Iris pigment epithelial cell (primary cell): Measurements from ENCODE around the gene SLC49A4.

Source experiments
- DNase-seq: peaks from one replicate; pipeline ENCODE4 v3.0.0-alpha.2; 2011; ENCODE audit warnings: low read depth

Gene SLC49A4

DNA sequence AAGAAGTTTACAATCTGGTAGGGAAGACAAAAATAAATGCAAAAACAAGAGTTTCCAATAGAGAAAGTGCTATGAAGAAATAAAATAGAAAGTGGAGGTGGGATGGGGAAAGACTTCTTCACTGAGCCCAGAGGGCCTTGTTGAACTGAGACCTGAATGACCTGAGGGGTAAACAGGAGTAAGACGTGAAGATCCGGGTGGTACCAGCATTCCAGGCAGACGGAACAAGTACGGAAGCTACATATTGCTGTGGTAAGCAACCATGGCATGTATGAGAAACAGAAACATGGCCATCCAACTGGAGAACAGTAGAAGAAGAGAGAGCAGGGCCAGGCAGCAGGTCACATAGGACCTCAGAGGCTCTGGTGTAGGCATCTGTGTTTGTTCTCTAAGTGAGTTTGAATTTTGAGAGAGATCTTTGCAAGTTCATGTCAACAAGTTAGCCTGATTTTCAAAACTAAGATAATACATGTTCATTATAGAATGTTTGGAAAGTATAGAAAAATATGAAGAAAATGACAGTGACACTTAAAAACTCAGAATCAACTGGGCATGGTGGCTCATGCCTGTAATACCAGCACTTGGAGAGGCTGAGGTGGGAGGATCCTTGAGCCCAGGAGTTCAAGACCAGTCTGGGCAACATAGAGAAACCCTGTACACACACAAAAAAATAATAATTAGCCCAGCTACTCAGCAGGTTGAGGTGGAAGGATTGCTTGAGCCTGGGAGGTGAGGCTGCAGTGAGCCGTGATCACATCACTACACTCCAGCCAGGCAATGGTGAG is 64.3 kb downstream of the SLC49A4 start:
- DNase-seq = no peak

DNA sequence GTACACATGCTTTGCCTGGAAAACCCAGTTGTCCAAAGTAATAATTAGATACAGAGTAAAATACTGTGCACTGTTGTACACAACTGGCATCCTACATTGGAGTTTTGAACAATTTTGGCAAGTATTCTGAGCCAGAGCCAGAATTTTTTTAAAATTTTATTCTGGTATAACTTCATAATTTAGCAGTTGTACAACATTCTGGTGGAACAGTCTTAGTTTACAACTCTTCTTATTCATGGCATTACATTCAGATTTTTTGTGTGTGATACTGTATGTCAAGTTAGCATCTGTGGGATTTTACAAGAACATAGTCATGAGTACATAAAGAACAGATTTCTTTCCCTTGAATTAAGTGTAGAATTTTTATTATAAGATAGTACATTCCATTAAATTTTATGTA is 67.5 kb downstream of the SLC49A4 start:
- DNase-seq = no peak

DNA sequence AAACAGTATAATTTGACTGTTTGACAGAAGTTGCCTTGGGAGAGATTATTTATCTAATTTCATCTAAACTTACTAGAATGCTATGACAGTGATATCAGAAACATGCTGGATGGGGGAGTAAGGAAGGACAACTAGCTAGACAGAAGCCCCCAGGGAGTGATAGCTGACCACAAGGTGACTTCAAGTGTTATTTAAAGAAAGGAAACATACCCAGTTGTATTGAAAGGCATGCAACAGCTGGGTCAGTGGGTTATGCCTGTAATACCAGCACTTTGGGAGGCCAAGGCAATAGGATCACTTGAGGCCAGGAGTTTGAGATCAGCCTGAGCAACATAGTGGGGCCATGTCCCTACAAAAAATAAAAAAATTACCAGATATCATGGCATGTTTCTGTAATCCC is 69.6 kb downstream of the SLC49A4 start:
- DNase-seq = no peak

DNA sequence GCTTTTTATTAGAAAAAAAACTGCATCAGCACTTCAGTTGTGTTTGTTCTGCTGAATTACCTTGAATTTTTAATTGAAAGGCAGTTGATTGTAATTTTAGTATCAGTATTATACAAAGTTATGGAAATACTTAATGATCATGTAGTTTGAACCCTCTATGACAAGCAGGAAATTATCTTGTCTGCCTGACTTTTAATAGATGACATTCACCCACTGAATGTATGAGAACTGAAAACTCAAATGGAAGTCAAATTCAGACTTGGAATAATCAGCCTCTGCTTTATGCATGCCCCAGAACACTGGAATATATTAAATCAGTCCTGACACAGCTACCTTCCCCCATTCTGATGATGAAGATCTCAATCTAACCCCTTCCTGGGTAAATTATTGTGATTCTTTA is 73.5 kb downstream of the SLC49A4 start:
- no peak for DNase-seq

DNA sequence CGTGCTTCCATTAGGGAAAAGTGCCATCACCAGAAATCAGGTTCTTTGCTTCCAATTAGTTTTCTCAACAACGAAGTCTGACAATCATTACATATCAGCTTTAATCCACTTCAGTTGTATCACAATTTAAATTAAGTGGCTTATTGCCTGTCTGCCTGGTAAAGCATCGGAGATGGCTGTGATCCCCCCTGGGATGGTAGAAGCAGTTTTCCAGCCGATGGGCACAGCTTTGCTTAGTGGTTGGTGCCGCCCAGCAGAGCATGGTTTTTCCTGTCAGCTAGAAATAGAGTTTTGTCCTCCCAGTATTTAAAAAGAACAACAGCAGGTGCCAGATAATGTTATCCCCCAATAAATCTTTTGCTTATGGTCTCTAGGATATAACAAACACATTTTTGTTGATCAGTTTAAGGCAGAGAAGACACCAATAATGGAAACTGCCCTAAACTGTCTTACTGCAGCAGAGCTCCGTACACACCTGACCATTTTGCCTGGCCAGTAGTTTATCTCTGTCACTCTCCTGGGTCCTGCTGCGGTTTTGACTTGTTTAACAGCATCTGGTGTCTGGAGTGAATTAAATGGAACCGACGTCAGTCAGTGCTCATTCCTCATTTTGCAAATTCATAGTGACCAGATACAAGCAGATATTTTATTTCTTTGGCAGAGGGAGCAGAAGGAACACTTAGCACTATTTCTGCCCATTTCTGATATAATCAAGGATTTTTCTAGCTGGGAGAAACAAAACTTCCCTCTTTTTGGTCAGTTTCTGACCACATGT is 79.1 kb downstream of the SLC49A4 start:
- no peak for DNase-seq

DNA sequence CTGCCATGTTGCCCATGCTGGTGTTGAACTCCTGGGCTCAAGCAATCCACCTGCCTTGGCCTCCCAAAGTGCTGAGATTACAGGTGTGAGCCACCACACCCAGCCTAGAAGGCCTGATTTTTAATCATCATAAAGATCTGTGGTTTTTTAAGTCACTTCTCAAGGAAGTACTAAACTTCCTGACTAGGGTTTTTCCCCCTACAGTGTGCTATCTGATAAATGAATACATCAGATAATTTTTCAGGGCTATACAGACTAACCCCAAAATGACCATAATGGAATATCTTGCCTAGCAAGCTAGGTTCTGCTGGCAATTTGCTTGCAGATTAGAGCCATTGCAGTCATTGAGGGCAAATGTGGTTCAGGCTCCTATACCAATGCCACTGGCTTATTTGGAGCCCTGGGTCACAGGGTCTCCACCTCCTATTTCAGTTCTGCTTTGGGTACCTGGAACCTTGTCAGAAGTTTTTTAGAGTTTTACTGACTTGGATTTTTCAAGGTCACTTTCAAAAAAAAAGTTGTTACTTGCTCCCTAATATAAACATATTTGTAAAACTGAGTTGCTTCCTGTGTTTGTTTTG is 80.8 kb downstream of the SLC49A4 start:
- no peak for DNase-seq

DNA sequence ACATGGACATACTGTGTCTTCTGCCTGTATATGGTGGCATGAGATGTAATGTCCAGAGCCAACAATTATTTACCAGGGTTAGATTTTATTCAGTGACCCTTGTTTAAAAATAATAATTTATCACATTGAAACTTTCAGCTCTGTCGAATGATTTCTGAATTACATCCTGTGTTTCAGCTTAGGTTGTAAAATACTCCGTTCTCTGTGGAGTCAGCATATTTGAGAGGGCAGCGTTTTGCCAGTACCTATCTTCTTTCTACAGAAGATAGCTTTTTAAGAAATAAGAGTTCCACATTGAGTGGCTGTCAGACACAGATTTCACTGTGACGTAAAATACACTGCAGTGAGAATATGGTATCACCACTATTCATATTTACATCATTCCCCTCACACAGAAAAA is 85.3 kb downstream of the SLC49A4 start:
- no peak for DNase-seq

DNA sequence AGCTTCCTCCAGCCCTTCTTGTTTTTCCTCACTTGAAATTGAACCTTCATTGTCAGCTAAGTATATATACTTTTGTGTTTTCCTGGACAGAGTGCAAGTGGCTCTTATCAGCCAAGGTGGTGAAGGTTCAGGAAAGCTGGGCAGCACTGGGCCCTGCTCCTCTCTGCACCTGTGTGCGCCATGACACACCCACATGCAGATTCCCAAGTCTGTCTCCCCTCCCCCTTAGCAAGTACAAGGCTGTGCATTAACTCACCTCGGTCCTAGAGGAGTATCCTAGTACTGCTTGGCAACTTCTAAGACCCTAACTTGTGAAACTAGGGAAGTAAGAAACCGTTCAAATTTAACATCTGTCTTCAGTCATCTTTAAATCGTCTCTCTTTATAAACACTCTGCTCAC is 85.8 kb downstream of the SLC49A4 start:
- DNase-seq = no peak

DNA sequence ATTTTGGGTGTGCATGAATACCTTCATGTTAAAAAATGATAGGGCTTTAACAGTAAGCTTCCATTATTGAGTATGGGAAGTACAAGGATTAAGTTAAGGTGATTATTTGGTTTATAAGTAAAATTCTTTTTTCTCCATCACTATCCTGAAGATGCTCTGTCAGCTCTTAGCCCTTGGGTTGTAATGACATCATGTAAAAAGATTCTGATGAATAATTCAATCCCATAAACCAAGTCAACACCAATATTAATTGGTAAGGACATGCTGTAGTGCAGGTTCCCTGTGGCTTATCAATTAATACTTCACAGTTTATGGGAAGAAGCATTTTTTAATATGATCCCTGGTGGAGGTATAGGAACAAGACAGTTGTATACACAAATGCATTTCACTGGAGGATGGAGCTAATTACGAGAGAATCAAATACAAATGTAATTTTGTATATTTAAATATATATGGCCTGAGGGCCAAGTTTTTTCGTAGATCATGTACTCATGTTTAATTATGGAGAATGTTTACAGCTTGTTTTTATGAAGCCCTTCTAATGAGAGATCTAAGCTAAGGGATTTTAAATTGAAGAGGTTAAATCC is 87.6 kb downstream of the SLC49A4 start:
- no peak for DNase-seq

DNA sequence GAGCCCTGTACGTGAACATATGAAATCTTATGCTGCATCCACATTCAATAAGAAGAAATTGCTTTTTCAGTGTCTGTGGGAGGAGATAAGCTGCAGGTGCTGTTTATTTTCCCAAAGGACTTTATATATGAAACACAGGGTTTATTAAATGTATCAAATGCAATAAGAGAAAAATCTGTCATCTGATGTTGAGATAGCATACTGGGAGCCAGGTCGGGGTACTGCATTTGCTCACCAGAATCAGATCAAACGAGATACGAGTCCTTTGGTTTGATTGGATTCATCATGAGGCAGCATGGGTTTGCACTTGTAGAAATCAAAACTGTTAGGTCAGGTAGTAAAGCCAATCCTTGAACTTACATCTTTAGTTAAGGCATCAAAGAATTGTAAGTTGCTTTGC is 91.4 kb downstream of the SLC49A4 start:
- DNase-seq = no peak

DNA sequence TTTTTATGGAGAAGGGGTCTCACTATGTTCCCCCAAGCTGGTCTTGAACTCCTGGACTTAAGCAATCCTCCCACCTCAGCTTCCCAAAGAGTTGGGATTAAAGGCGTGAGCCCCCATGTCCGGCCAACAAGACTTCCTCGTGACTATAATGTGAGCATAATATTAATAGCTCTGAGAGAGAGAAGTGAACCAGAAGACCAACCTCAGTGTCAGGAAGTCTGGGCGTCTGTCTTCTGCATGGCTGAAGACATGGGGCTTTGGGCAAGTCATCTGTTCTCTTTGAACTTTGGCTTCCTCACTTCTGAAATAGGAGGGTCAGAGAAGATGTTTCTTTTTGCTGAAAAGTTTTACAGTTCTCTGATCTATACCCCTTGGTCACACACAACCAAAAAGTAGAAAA is 92.1 kb downstream of the SLC49A4 start:
- no peak for DNase-seq

DNA sequence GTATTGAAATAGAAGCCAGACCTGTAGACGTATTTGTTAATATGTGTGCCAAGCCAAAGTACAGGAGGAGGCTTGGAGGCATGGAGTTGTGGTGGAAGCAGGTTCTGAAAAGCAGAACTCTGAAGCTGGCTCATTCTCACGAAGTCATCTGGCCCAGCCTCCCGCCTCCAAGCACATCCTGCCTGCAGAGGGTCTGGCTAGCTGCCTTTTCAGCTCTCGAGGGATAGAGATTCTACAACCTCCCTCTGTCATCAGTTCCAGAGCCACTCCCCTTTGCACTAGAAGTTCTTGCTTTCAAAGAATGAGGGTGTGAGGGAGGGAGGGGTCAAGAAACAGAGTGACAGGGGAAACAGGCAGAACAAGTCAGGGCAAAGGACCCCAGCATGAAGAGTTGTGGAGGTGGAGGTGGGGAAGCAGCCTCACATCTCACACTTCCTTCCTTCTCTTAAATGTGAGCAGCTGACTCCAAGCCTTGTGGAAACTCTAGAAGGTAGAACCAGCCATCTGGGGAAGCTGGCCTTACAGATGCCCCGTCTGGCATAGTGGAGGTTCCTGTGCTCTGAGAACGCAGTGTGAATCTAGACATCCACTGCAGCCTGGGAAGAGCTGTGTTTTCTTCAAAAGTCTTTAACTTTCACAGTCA is 95.3 kb downstream of the SLC49A4 start:
- peak; percentile 74 for DNase-seq

DNA sequence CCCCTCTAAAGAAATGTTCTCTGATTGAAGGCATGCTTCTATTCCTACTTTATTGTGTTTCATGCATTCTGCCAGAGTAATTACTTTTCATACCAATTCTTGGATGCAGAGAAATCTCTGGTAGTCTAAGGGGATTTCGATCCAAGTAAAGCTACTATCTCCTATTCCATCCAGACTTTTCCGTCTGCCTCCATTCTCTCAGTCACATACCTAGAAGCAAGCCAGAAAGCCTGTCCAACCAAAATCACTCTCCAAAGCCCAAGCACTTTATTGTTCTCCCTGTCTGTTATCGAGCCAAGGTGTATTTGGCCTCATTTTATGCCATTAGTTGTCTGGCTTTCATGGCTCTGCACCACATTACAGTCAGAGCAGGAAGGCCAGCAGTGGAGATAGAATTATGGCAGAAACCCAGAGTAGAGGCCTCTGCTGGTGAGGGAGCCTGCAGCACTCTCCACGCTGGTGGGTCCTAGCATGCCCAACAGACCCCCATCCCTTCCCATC is 95.9 kb downstream of the SLC49A4 start:
- no peak for DNase-seq

DNA sequence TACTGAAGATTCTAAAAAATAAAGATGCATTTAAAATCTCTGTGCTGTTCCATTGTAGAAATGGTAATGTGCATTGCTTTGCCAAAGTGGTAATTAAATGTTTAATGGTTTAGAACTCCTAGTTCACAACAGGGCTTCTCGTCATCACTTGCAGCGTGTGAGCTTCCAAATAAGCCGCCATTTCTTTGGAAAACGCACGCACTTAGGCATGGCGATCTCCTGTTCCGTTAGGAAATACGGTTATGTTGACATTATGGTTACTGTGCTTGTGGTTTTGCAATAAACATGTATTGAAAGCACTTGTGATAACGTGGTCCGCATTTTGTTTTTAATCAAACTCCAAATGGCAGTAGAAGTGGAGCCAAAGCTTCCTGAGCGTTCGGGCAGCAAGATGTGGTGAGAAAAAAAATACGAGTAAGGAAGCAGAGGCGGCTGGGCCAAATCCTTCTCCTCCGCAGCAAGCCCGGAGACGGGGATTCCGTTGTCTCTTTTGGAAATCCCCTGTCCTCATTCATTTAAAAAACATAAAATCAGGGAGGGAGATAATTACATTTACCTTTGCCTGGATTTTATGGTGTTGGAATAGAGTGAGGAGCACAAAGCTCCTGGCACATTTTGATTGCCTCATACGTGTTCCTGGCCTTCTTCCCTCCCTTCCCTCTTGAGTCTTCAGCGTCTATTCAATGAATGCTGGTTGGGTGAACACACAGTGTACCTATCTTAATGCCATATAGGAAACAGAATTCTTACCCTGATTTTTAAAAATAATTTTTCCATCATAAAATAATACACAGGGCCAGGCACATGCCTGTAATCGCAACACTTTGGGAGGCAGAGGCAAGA is 97.5 kb downstream of the SLC49A4 start:
- no peak for DNase-seq

DNA sequence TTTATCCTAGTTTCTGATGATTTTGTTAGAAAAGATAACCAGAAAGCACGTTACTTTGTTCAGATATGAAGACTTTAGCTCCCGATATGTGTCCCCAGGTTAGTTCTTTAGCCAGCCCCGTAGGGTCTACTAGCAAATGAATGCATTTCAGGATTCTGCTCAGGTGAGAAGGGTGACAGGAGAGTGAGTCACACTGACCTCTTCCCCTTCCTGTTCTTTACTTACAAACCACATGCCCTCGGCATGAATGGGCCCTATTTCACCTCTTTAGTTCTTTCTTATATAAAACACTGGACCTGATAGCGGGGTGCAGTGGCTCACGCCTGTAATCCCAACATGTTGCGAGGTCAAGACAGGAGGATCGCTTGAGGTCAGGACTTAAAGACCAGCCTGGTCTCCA is 98.4 kb downstream of the SLC49A4 start:
- no peak for DNase-seq

DNA sequence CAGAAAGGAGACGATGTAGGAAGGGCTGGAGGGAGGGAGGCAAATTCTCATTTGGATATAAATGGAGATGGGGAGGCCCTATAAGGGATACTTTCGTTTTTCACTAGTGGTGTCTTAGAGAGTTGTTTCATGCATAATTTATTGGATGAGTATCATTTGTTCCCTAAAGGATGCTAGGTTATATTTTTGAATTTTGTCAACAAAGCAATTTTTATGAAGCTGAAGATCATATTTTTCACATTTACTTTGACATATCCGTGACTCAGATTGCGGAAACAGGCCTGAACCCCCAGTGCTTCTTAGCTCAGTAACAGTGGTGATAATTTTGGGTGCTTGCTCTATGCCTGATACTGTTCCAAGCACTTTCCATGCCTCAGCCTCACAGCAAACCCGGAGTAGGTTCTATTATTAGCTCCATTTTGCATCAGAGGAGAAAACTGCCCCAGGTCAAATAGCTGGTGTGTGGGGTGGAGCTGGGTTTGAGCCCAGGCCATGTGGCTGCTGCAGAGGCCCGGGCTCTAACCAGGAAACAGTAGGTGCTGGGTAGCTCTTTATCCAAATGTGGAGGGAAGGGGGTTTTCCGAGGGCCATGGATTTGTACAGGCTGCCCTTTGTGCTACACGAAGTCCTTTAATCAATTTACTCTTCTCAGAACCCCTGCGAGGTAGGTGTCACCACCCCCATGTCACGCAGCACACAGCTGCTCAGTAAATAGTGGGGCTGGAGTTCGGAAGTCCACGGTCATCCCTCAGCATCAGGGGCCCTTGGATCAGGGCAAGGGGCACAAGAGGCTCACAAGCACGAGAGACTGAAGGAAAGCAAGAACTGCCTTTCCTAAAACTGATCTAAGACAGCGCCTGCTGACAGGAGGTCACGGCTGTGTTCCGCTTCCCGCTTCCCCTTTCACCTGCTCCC is 99.1 kb downstream of the SLC49A4 start:
- no peak for DNase-seq

DNA sequence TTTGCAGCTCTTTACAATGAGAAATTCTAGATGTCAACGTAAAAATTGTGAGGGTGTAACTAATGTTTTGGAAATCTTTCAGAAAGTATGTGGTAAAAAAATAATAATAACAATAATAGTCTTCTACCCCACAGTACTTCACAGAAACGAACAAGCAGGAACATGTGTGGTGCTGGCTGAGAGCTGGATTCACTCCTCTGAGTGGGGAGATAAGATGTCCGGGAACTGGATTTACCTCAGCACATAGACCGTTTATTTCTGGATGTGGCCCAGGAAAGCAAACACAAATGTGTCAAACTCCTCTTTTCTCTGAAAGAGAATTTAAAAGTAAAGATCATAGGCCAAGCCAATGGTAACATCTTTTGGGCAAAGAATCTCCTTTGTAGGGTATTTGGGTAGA is 103.4 kb downstream of the SLC49A4 start:
- no peak for DNase-seq

DNA sequence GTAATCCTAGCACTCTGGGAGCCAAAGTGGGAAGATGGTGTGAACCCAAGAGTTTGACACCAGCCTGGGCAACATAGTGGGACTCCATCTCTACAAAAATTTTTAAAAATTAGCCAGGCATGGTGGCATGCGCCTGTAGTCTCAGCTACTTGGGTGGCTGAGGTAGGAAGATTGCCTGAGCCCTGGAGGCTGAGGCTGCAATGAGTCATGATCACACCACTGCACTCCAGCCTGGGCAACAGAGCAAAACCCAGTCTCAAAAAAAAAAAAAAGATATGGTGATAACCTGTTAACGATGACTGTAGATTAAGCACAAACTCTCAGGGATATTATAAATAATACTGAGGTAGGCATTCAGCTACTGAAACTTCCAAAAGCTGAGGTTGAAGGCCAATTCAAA is 107.5 kb downstream of the SLC49A4 start:
- peak; percentile 15 for DNase-seq

DNA sequence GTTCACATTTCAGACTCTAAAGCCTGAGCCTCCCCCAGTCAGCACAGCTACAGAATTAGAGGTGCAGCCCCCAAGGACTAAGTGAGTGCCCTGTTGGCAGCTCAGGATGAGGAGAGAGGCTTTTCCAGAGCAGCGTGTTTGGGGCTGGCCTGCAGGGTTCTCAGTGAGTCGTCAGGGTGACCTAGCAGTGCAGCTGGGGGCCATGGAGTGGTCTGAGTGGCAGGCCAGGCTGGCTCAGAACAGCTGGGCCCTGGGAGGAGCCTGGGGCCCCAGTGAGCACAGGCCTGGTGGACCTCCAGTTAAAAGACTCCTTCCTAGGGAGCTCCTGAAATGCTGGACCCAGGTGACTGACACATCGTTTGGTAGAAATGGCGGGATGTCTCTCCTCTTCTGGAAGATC is 108.3 kb downstream of the SLC49A4 start:
- no peak for DNase-seq

DNA sequence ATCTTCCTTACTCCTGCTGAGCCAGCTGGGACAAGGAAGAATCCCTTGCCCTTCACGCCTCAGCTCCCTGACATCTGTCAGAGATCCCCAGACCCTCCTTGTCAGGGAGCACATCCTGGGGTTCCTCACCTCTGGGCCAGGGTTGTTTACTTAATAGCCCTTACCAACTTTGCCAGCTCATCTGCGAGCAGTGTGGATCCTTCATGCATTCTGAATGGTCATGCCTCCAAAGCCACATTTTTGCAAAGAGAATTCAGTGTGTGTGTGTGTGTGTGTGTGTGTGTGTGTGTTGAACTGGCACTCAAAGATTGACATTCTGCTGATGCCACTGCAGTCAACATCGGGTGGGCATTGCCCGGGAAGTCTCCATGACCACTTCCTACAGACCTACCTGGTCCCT is 112.6 kb downstream of the SLC49A4 start:
- no peak for DNase-seq
